Endothelial cell of umbilical vein (primary cell): ENCODE measurements around the gene ASAP2. TPM values are rescaled to one million over a fixed set of nuclear protein-coding genes. Genes with fewer than 3 reads are reported as not detected.

Source experiments
- BruUV-seq: library from RNA; stranded (reverse); fragments of 400-500 nt; replicated peaks from 2 replicates; lab custom pipeline; 2021; lab: Mats Ljungman, UMichigan
- CTCF ChIA-PET: fragments of 300-600, 350-600 bp; sonication (Branson Sonifier 250); formaldehyde crosslinking; loops from one replicate; lab custom pipeline; 2021; ENCODE audit warnings: antibody characterized with exemption, inconsistent platforms; lab: Charles Lee
- POLR2A ChIA-PET: fragments of 300-600, 350-600 bp; sonication (Branson Sonifier 250); formaldehyde crosslinking; loops from one replicate; lab custom pipeline; 2021; ENCODE audit warnings: antibody characterized with exemption, inconsistent platforms; lab: Charles Lee
- DNase-seq: peaks from one replicate; pipeline ENCODE4 v3.0.0-alpha.2; 2011; ENCODE audit warnings: low read depth, low spot score
- FAIRE-seq: peaks from 2 replicates; lab custom pipeline; 2011; peaks lifted over from hg19 to GRCh38; lab: Jason Lieb, UNC
- H2AFZ ChIP-seq: 2 replicates; pipeline ENCODE4 v1.6.0; 2012; ENCODE audit warnings: low read depth, low read length, control low read depth, inconsistent platforms
- H3K27ac ChIP-seq: 2 replicates; pipeline ENCODE4 v1.5.1; 2011; ENCODE audit warnings: low read depth, mild to moderate bottlenecking, control low read depth, low read length, moderate library complexity; ENCODE audit not compliant: insufficient read depth
- H3K27me3 ChIP-seq, 2 experiments: 2 replicates each; pipeline versions ENCODE4 v1.6.0 to v1.6.1; 2011; ENCODE audit warnings: low read length in 2 of 2, mixed read lengths in 1 of 2; ENCODE audit not compliant: control insufficient read depth in 2 of 2, insufficient read depth in 2 of 2
- H3K36me3 ChIP-seq, 2 experiments: 2 replicates in 1 of 2; 3 replicates in 1 of 2; pipeline ENCODE4 v1.5.1; 2011; ENCODE audit warnings: low read length in 2 of 2, mild to moderate bottlenecking in 1 of 2, moderate library complexity in 1 of 2; ENCODE audit not compliant: control insufficient read depth in 2 of 2, insufficient read depth in 2 of 2; ENCODE audit errors: extremely low read depth in 1 of 2
- H3K4me1 ChIP-seq: 3 replicates; pipeline ENCODE4 v1.5.1; 2011; ENCODE audit warnings: mild to moderate bottlenecking, low read length; ENCODE audit not compliant: control insufficient read depth, insufficient read depth; ENCODE audit errors: extremely low read depth
- H3K4me2 ChIP-seq: 2 replicates; pipeline ENCODE4 v1.6.1; 2011; ENCODE audit warnings: low read length, control low read depth, mixed read lengths; ENCODE audit not compliant: insufficient read depth
- H3K4me3 ChIP-seq, 3 experiments: fragments of 200-600 bp in 1 of 3; sonication (generic), shearing (Covaris generic) in 1 of 3; replicated peaks in 1 of 3; 2 replicates each; pipeline ENCODE4 v1.5.1; 2011 to 2016; ENCODE audit warnings: control low read depth in 3 of 3, low read length in 3 of 3, mild to moderate bottlenecking in 2 of 3, inconsistent platforms in 1 of 3, low read depth in 1 of 3, moderate library complexity in 1 of 3; ENCODE audit not compliant: insufficient read depth in 1 of 3
- H3K79me2 ChIP-seq: 2 replicates; pipeline ENCODE4 v1.6.0; 2012; ENCODE audit warnings: low read length, inconsistent platforms; ENCODE audit not compliant: control insufficient read depth, insufficient read depth
- H3K9ac ChIP-seq: replicated peaks from 2 replicates; pipeline ENCODE3; 2011; ENCODE audit warnings: low read length, control low read depth; ENCODE audit not compliant: insufficient read depth; ENCODE audit errors: extremely low read depth
- H3K9me1 ChIP-seq: replicated peaks from 3 replicates; pipeline ENCODE4 v1.6.0; 2011; ENCODE audit warnings: mild to moderate bottlenecking, low read length; ENCODE audit not compliant: control insufficient read depth, insufficient read depth; ENCODE audit errors: extremely low read depth
- H3K9me3 ChIP-seq: replicated peaks from 2 replicates; pipeline ENCODE4 v1.5.1; 2012; ENCODE audit warnings: low read length, inconsistent platforms; ENCODE audit not compliant: control insufficient read depth, insufficient read depth
- H4K20me1 ChIP-seq: replicated peaks from 2 replicates; pipeline ENCODE3; 2011; ENCODE audit warnings: mild to moderate bottlenecking, low read length; ENCODE audit not compliant: control insufficient read depth, insufficient read depth; ENCODE audit errors: extremely low read depth
- EZH2 ChIP-seq: IDR thresholded peaks from 2 replicates; pipeline ENCODE4 v1.6.1; 2012; ENCODE audit warnings: borderline replicate concordance, low read depth, mild to moderate bottlenecking, moderate library complexity, low read length, inconsistent platforms; ENCODE audit not compliant: severe bottlenecking
- FOS ChIP-seq: IDR thresholded peaks from 2 replicates; pipeline ENCODE4 v1.6.1; 2011; ENCODE audit warnings: mild to moderate bottlenecking, low read length, moderate library complexity, borderline replicate concordance; ENCODE audit not compliant: insufficient read depth
- GATA2 ChIP-seq: IDR thresholded peaks from 2 replicates; pipeline ENCODE4 v1.7.0; 2011; ENCODE audit warnings: low read depth, mild to moderate bottlenecking, moderate library complexity, mixed read lengths, low read length; ENCODE audit not compliant: insufficient read length, insufficient read depth
- JUN ChIP-seq: IDR thresholded peaks from 2 replicates; pipeline ENCODE4 v1.6.1; 2011; ENCODE audit warnings: borderline replicate concordance, low read depth; ENCODE audit not compliant: insufficient read length, insufficient read depth
- MYC ChIP-seq: IDR thresholded peaks from one replicate; pipeline ENCODE4 v1.6.1; 2011; ENCODE audit warnings: mild to moderate bottlenecking, low read depth, low read length
- POLR2A ChIP-seq: IDR thresholded peaks from 2 replicates; pipeline ENCODE4 v1.6.1; 2012; ENCODE audit warnings: low read depth, mild to moderate bottlenecking, control low read depth, low read length
- POLR2AphosphoS5 ChIP-seq: IDR thresholded peaks from 2 replicates; pipeline ENCODE4 v1.6.1; 2012; ENCODE audit warnings: low read depth, mild to moderate bottlenecking, control low read depth, low read length, moderate library complexity; ENCODE audit not compliant: insufficient read depth
- dilution Hi-C: fragments of 300-500 bp; cut with MboI; formaldehyde crosslinking; loops from one replicate; pipeline ENCODE4 v1.15.0; 2019; ENCODE audit warnings: low sequenced_read_pairs; ENCODE audit not compliant: extremely low pct_ligation_motif_present
- intact Hi-C: fragments of 100-400 bp; cut with micrococcal nuclease; formaldehyde crosslinking; loops from one replicate; pipeline ENCODE4 v1.10.0; 2022
- polyA plus RNA-seq, 4 experiments: library from polyadenylated mRNA; depleted of rRNA in 3 of 4; stranded (reverse) in 3 of 4; unstranded in 1 of 4; fragments of >200 nt; gene quantifications; 2 replicates each; pipeline versions ENCODE4 v1.2.1 to v1.2.3, GENCODE V29; 2011 to 2012; ENCODE audit warnings: missing spikeins in 1 of 4
- total RNA-seq: library from RNA; stranded (reverse); gene quantifications from 2 replicates; pipeline ENCODE4 v1.2.3, GENCODE V29; 2021
- TF ChIP-seq, protein P1 (sequence below): IDR thresholded peaks from 2 replicates; pipeline ENCODE4 v1.6.1; 2011; ENCODE audit not compliant: insufficient read depth, insufficient read length
- TF ChIP-seq, protein P2 (sequence below), 2 donors: IDR thresholded peaks; 1 replicate in 1 of 2; 2 replicates in 1 of 2; pipeline ENCODE4 v1.5.1; 2011; ENCODE audit warnings: low read length in 2 of 2, mild to moderate bottlenecking in 2 of 2, moderate library complexity in 2 of 2, control low read depth in 1 of 2, inconsistent platforms in 1 of 2, low read depth in 1 of 2; ENCODE audit not compliant: insufficient read depth in 1 of 2; ENCODE audit errors: extremely low read depth in 1 of 2

Gene ASAP2
- total and polyA plus RNA-seq, 2 donors (not counting 3 experiments of a cell fraction or from before 2014, with no cell fraction given): 31.1 to 79.2 TPM

DNA sequence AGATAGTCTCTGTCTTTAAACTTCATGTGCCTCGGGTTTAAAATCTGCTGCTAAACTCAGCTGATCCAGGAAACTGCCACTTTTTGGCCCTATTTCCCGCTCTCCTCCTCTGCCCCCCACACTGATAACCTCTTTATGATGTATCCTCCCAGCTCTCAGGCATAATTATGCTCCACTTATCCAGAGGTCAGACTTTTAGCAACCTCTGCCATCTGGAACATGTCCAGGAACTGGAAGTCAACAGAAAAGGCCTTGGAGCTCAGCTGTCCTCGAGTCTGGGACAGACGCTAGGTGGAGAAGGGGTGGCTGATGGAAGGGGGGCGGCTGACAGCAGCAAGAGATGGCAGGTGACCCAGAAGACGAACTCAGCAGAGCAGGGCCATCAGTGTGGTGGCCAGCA, 41.2 kb downstream of the ASAP2 start:
- Histone ChIP-seq H3K9me3 (no peaks in the 10 kb centered on the region), H3K27ac (peak overlapping the region; percentile 94), H3K4me1 (peaks cover 60% of the 10 kb centered on the region), H3K4me3 (no peak overlapping the region), H3K79me2 (peaks cover 93% of the 10 kb centered on the region), H3K9ac (no peak overlapping the region), H3K36me3 (no peaks in the 10 kb centered on the region), H3K9me1 (no peaks in the 10 kb centered on the region), H3K27me3 (no peaks in the 10 kb centered on the region), H4K20me1 (no peaks in the 10 kb centered on the region), H3K4me2 (no peak overlapping the region), H2AFZ (no peak overlapping the region)
- no TSS peak for BruUV-seq
- peak; percentile 50 for DNase-seq
- intact Hi-C loops (no loop called here), dilution Hi-C loops (no loop called here)
- CTCF ChIA-PET: interaction anchor here (0.7 to 6.5 kb wide), 8 partner anchors 10 to 105 kb away, joined by 3 to 65 read pairs (median 6); partner anchors contain the start of gene ASAP2
- FAIRE-seq: peak; percentile 63
- TF ChIP-seq FOS (no peak), POLR2AphosphoS5 (no peak), POLR2A (no peak), EZH2 (no peak)
- TF ChIP-seq, protein P1, sequence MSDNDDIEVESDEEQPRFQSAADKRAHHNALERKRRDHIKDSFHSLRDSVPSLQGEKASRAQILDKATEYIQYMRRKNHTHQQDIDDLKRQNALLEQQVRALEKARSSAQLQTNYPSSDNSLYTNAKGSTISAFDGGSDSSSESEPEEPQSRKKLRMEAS: no peak
- POLR2A ChIA-PET: no interaction called here

DNA sequence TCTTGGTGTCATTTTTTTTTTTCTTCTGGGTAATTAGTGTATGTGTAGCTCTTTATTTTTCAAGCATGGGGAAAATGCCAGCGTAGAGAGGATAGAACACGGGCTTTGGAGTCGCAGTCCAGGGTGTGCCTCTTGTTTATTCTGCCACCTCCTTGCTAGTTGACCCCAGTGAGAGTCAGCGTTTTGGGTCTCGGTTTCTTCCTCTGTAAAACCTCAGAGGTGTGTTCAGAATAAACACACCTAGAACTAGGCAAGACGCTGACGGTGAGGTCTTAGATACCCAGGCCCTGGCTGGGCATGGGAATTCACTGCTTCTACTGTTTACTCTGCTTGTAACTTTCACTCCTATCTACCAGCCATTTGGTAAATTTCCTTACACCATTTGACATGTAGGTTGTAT, 41.8 kb downstream of the ASAP2 start:
- peaks cover 94% of the 10 kb centered on the region for H3K79me2 ChIP-seq
- H3K9me3 ChIP-seq: no peaks in the 10 kb centered on the region
- dilution Hi-C loops (no loop called here), intact Hi-C loops (no loop called here)
- BruUV-seq: no TSS peak
- no peaks in the 10 kb centered on the region for H4K20me1 ChIP-seq
- peaks cover 58% of the 10 kb centered on the region for H3K4me1 ChIP-seq
- POLR2A ChIA-PET: interaction anchor here (2.6 kb wide), 1 partner anchor 13 kb away, joined by 6 read pairs; no protein-coding TSS in a partner anchor
- no peak for FAIRE-seq
- H2AFZ ChIP-seq: no peak overlapping the region
- no peaks in the 10 kb centered on the region for H3K36me3 ChIP-seq
- H3K4me2 ChIP-seq: no peak overlapping the region
- DNase-seq: no peak
- CTCF ChIA-PET: interaction anchor here (0.6 to 6.5 kb wide), 10 partner anchors 8 to 105 kb away, joined by 3 to 65 read pairs (median 6); partner anchors contain the start of gene ASAP2
- TF ChIP-seq EZH2 (no peak), MYC (no peak), FOS (no peak), JUN (no peak), POLR2AphosphoS5 (no peak), GATA2 (no peak), POLR2A (no peak)
- TF ChIP-seq, protein P2, sequence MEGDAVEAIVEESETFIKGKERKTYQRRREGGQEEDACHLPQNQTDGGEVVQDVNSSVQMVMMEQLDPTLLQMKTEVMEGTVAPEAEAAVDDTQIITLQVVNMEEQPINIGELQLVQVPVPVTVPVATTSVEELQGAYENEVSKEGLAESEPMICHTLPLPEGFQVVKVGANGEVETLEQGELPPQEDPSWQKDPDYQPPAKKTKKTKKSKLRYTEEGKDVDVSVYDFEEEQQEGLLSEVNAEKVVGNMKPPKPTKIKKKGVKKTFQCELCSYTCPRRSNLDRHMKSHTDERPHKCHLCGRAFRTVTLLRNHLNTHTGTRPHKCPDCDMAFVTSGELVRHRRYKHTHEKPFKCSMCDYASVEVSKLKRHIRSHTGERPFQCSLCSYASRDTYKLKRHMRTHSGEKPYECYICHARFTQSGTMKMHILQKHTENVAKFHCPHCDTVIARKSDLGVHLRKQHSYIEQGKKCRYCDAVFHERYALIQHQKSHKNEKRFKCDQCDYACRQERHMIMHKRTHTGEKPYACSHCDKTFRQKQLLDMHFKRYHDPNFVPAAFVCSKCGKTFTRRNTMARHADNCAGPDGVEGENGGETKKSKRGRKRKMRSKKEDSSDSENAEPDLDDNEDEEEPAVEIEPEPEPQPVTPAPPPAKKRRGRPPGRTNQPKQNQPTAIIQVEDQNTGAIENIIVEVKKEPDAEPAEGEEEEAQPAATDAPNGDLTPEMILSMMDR (IDR thresholded peaks at IDR 0.05; ENCODE audit: extremely low read depth in 1 of 2, insufficient read depth in 1 of 2, low read depth in 1 of 2, low read length in 2 of 2): no peak
- TF ChIP-seq, protein P1: no peak
- no peaks in the 10 kb centered on the region for H3K9me1 ChIP-seq
- H3K27ac ChIP-seq: peak overlapping the region; percentile 94
- H3K4me3 ChIP-seq: no peak overlapping the region
- H3K9ac ChIP-seq: no peak overlapping the region
- no peaks in the 10 kb centered on the region for H3K27me3 ChIP-seq
